ENCODE measurements around the gene HTATSF1.

- no peak for TF ChIP-seq CTCF (IDR thresholded peaks at IDR 0.05)
- no peak for TF ChIP-seq POLR2A (IDR thresholded peaks at IDR 0.05)
- TF ChIP-seq EP300 (IDR thresholded peaks at IDR 0.05; ENCODE audit: low read depth) = no peak
- no peak for TF ChIP-seq POLR2AphosphoS5 (IDR thresholded peaks at IDR 0.05)
Measured at GRCh38 chrX:136529795-136530194, 32.4 kb downstream of the HTATSF1 start.
